GM19238 (cell line): Measurements from ENCODE around the gene BBS9.

Experiments used
- DNase-seq: peaks from one replicate; pipeline ENCODE4 v3.0.0; 2011; ENCODE audit warnings: low spot score; ENCODE audit not compliant: insufficient read length

Gene BBS9

GRCh38 chr7:33127085-33127484 is 2.3 kb upstream of the BBS9 start:
- DNase-seq: no peak

- DNase-seq: no peak
Observed at GRCh38 chr7:33128631-33128989, 754 bp upstream of the BBS9 start.

DNA sequence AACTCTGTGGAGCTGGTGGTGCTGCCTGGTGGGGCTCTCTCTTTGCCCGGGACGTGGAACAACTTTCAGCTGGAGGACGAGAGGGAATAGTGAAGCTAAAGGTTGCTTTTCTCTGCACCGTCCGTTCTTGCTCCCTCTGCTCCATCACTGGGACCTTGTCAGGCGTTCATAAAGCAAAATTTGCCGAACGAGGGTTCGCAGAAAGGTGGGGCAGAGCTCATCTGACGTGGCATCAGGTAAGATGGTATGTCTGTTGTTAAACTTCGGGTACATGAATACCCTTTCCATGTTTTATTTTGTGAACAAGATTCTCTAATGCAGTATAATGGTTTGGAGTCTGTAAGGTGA is 416 bp downstream of the BBS9 start:
- no peak for DNase-seq

GRCh38 chr7:33130184-33130583 is 820 bp downstream of the BBS9 start:
- no peak for DNase-seq

- DNase-seq: no peak
Observed at GRCh38 chr7:33137103-33137502, 7.7 kb downstream of the BBS9 start.

- no peak for DNase-seq
Observed at GRCh38 chr7:33142585-33142984, 13.2 kb downstream of the BBS9 start.

DNA sequence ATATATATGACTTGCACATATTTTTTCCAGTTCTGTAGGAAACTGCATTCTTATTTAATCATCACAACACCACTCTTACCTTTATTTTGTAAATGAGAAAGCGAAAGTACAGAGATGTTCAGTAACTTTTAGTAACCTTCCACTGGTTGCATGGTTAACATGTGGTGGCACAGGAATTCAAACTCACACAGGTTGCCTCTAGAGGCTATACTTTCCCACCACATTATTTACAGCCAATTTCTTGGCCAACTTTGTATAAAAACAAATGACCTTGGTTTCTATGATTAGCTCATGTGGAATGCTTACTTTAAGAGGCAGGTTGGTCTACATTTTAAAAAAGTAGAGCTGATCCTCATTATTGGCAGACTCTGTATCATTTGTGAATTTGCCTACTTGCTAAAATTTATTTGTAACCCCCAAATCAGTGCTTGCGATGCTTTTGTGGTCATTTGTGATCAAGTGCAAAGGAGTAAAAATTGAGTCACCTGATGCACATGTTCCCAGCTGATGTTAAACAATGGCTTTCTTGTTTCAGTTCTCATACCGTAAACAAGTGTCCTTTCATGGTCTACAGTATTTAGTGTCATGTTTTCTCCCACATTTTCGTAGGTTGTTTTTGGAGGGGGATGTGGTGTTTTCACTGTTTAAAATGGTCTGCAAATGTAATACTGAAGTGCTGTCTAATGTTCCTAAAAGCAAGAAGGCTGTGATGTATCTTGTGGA is 14.8 kb downstream of the BBS9 start:
- no peak for DNase-seq

DNA sequence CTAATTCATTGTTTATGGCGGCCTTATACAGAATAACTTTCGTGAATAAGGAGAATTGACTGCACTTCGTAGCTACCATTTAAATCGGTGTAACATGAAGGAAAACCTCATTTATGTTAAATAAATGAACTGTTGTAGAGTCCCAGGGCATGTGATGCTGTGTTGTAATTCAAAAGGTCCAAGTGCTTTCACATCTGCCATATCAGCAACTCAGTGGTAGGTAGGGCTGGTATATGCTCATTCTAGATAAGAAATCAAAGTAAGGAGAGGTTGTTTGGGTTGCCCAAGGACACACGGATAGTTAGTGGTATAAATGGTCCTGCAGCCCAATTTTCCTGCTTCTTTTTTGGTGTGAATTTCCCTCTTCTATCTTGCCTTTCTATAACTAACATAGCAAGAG is 15.8 kb downstream of the BBS9 start:
- no peak for DNase-seq

DNA sequence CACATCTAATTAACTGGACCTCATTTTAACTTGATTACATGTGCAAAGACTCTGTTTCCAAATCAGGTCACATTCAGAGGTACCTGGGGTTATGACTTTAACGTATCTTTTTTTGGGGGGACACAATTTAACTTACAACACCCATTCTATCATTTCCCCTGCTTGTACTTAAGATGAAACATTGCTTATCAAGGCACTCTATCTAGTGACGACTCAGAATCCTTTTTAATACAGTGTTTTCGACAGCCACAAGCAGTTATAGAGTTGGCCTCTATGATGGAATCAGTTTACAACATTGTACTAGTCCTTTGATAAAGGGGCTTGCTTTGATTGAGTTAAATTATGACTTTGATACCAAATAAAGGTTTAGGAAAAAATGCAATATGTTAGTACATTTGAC is 22.7 kb downstream of the BBS9 start:
- no peak for DNase-seq

DNA sequence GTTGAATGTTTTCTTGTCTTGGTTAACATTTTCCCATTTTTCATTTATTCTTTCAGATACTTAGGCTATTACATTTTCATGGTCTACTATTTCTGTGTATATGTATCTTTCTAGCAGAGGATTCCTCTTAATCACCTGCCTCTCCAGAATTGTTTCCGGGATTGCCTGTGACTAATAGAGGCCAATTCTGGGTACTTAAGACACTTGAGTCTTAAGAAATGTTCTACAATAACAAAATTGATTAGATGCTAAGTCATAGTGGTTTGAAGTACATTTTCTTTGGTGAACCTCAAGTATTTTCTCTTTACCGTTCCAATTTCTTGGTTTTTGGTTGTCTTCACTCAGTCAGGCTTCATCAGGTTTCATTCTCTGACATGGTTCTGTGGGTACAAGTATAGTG is 26.4 kb downstream of the BBS9 start:
- DNase-seq: no peak

DNA sequence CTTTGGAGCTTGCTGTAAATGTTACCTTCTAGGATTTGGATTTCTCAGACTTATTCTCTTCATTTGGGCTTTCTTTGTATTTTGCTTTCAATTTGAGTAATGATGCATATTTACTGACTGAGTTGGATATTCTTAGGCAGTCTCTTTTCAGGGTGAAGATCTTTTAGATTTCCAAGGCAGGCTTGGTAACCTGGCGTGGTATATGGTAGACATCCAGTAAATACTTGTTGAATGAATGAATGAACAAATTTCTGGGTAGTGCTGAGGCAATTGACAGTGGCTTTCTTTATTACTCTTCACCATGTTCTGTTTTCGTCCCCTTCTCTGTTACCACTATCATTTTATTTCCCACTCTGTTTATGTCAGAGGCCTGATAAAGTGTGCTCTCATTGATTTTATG is 27.1 kb downstream of the BBS9 start:
- DNase-seq: no peak

DNA sequence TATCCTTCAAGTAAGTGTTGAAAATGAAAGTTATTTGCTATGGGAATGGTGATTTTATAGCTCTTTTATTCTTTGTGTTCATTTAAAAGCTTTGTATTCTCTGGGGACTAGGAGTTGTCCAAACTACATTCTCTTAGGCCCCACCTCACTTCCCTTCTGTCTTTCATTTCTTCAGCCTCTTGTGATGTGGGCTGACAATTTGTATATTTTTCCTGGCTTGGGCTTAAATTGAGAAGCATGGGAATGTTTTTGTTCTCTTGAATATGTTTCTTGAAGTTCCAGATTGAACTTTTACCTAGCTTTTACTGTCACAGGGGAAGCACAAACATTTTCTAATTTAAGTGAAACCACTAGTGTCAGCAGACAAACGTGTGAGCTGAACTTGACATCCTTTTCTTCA is 27.9 kb downstream of the BBS9 start:
- DNase-seq: no peak

DNA sequence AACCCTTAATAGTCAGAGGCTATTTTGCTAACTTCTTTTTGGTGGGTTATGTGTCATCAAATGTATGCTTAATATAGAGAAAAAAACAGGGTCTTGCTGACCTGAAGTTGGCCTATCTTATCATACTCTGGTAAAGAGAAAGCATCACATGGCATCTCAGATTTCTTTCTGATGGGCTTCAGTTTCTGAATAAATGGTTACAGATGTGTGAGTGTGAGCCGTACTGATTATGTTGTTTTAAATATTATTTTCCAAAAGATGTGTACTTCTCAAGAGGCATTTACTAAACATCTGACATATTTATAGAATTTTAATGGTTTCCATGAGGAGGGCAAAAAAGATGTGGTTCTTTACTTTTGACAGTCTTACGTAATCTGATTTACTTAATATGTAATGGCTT is 28.4 kb downstream of the BBS9 start:
- DNase-seq: no peak

DNA sequence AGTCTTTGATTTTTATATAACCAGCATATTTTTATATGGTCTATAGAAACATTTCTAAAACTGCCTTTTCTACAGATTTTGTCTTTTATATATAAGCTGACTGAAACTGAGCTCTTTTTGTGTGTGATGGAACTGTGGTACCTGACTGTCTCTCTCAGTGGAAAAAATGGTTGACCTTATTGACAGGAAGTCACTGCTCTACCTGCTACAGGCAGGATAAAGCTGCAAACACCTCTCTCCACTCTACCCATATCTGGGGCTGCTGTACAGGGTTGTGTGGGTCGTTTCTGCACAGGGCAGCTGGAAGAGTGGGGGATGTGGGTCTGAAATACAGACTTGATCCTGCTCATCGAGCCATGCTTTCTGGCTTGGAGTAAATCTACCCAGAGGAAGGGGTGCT is 48.5 kb downstream of the BBS9 start:
- DNase-seq: no peak

DNA sequence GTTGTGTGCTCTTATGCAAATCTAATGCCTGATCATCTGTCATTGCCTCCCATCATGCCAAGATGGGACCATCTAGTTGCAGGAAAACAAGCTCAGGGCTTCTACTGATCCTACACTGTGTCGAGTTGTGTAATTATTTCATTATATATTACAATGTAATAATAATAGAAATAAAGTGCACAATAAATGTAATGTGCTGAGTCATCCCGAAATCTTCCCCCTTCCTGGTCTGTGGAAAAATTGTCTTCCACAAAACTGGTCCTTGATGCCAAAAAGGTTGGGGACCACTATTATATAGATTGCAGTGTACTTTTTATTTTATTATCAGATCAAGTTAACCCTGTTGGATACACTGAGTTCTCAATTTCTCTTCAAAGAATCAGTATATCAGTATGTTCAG is 50.2 kb downstream of the BBS9 start:
- no peak for DNase-seq

- DNase-seq: no peak
Observed at GRCh38 chr7:33183504-33183903, 54.1 kb downstream of the BBS9 start.

GRCh38 chr7:33184828-33185227 is 55.5 kb downstream of the BBS9 start:
- no peak for DNase-seq

GRCh38 chr7:33185786-33186185 is 56.4 kb downstream of the BBS9 start:
- DNase-seq: no peak

- DNase-seq: no peak
Observed at GRCh38 chr7:33186192-33186591, 56.8 kb downstream of the BBS9 start.

- no peak for DNase-seq
Observed at GRCh38 chr7:33190688-33191304, 61.4 kb downstream of the BBS9 start.

GRCh38 chr7:33191340-33191739 is 62.0 kb downstream of the BBS9 start:
- peak; percentile 12 for DNase-seq

GRCh38 chr7:33192695-33193291 is 63.4 kb downstream of the BBS9 start:
- no peak for DNase-seq

GRCh38 chr7:33193308-33193864 is 64.0 kb downstream of the BBS9 start:
- no peak for DNase-seq
